Hematopoietic multipotent progenitor cell treated with erythropoietin and hydrocortisone succinate and interleukin-3 and kit ligand, for 6 days (in vitro differentiated cells): ENCODE data around the gene ZNF746.
"Not testable (repeated sequence)": the region's sequence is repeated elsewhere in the genome, so short reads cannot be mapped to it uniquely, and the experiment has no call there.

ENCODE experiments used
- DNase-seq: peaks from one replicate; pipeline ENCODE4 v3.0.0-alpha.2; 2015

Gene ZNF746

DNA sequence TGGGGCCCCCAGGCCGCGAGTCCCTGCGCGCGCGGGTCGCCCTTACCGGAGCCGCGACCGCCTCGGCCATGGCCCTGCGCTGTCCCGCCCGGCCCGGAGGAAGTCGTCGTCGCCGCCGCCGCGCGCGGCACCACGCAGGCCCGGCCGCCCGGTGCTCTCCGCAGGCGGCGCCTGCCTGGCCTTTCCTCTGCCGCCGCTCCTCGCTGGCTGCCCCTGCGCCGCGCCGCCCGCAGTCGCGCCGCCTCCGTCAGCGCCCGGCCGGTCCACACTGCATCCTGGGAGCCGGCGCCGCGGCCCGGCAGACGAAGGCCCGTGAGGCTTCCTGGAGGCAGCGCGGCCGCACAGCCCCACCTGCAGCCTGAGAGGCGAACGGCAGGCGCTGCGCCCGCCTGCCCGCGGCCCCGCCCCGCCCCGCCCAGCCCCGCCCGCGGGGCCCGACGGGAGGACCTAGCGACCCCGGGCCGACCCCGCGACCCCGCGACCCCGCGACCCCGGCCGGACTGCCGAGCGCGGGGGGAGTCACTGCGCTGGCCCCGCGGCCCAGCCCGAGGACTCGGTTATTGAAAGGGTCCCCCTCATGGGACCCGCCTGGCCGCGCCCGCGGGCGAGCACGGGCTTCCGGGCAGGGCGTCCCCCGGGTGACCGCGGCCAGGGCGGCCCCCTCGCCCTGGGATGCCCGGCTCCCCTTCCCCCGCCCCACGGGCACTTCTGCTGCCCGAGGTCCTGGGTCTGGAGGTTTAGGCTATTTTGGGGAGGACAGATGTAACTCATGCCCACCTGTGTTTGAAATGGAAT lies at the start of gene ZNF746:
ZNF746 (minus strand) TSS at position 343 of the 795 bp plus-strand sequence; CDS start at position 70, 273 bp downstream.
- peak; percentile 93 for DNase-seq

- DNase-seq, result no peak
Measured at GRCh38 chr7:149547126-149547525, 49.5 kb upstream of the ZNF746 start.

- no peak for DNase-seq
Measured at GRCh38 chr7:149546331-149546730, 48.7 kb upstream of the ZNF746 start.

DNA sequence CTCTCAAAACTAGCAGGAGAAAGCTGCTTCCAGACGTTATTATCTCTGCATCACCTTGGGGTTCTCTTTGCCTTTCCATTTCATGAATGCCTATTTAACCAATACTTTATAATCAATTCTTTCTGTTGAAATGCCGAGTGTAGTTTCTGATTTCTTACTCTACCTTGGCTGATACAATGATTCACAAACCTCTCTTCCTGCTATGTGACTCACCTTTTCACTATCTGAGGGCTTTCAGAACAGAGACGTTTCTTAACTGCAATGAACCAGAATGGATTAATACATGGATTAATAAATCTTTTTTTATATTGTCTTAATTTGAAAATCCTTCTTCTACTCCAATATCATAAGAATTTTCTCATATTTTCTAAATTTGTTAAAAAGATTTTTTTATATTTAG lies 46.4 kb upstream of the ZNF746 start:
- no peak for DNase-seq

GRCh38 chr7:149532654-149533053 lies 35.0 kb upstream of the ZNF746 start:
- no peak for DNase-seq

GRCh38 chr7:149529136-149529718 lies 31.6 kb upstream of the ZNF746 start:
- DNase-seq, result peak; percentile 15

DNA sequence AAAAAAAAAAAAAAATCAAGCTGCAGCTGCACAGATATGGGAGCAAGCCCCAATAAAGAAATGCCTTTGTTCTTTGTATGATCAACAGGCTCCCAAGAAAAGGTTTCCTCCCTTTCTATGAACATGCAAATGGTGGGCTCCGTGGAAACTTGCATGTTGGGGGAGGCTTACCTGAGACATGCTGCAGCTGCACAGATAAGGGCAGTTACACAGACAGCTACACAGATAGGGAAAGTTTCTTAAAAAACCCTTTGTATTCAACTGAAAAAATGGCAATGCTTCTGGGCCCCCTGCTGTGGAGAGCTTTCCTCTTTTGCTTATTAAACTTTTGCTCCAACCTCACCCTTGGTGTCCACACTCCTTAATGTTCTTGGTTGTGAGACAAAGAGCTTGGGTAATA lies 29.8 kb upstream of the ZNF746 start:
- DNase-seq, result no peak

DNA sequence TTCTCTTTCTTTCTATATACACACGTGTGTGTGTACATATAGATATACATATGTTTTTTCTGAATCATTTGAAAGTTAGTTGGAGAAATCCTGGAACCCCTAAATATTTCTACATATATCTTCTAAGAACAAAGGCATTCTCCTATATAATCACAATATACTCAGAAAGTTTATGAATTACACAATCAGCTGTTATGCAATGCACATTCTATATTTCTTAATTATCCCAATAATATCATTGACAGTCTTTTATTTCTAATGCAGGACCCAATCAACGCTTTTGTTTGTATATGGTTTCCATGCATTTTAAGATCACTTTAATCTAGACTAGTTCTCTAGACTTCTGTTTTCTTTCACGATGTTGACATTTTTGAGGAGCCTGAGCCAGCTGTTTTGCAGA lies 27.7 kb upstream of the ZNF746 start:
- no peak for DNase-seq

DNA sequence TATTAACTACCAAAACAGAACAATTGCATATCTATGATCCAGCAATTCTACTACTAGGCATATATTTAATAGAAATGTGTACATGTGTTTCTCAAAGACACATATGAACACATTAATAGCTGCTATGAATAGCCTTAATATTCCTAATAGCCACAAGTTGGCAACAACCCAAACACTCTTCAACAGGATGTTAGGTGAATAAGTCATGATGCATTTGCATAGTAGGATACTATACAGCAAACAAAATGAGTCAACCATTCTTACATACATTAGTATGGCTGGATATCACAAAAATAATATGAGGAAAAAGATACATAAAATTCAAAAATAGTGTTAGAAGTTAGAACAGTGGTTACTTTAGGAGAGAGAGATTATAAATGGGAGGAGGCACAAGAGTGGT lies 26.8 kb upstream of the ZNF746 start:
- DNase-seq, result no peak

DNA sequence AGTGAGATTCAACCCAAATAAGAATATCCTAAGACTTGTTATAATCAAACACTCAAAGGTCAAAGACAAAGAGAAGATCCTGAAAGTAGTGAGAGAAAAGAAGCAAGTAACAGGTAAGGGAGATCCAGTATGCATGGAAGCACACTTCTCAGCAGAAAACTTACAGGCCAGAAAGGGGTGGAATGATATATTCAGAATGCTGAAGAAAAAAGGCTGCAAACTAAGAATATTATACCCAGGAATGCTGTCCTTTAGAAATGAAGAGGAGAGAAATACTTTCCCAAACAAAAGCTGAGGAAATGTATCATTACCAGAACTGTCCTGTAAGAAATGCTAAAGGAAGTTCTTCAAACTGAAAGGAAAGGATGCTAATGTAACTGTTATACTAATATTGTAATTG lies 12.6 kb upstream of the ZNF746 start:
- no peak for DNase-seq

- no peak for DNase-seq
Measured at GRCh38 chr7:149509774-149510173, 12.2 kb upstream of the ZNF746 start.

DNA sequence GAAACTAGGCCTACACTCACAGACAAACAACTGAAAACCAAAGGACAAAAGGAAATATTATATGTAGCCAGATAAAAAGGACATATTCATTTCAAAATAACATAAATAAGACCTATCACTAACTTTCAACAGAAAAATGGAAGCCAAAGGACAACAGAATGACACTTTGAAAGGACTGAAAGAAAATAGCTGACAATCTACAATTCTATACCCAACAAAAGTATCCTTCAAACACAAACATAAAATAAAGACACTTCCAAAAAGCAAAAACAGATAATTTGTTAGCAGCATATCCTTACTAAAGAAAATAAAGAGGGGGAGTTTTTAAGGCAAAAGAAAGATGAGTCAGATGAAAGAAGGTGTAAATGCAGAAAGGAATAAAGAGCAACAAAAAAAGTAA lies 7.9 kb upstream of the ZNF746 start:
- no peak for DNase-seq

GRCh38 chr7:149501651-149502050 lies 4.0 kb upstream of the ZNF746 start:
- DNase-seq, result no peak

- DNase-seq, result no peak
Measured at GRCh38 chr7:149500910-149501309, 3.3 kb upstream of the ZNF746 start.

DNA sequence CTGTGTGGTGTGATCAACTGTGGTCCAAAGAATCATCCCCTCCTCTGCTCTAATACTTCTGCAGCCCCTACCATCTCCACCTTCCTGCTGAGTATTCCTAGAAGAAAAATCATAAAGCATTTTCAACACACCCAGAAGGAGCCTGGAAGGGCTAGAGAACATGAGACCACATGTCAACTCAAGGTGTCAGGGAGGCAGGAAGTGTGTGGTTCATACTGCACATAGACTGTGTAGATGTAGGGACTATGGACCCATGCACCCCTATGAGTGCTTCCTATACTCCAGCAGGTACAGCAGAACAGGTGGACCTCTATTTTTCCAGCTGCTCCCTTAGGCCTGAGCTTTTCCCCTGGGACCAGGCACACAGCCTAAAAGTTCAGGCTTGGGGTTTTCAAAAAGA lies 2.6 kb upstream of the ZNF746 start:
- no peak for DNase-seq

- peak; percentile 67 for DNase-seq
Measured at GRCh38 chr7:149498811-149499210, 1.2 kb upstream of the ZNF746 start.

- DNase-seq, result peak; percentile 55
Measured at GRCh38 chr7:149496642-149497391, 792 bp downstream of the ZNF746 start.

DNA sequence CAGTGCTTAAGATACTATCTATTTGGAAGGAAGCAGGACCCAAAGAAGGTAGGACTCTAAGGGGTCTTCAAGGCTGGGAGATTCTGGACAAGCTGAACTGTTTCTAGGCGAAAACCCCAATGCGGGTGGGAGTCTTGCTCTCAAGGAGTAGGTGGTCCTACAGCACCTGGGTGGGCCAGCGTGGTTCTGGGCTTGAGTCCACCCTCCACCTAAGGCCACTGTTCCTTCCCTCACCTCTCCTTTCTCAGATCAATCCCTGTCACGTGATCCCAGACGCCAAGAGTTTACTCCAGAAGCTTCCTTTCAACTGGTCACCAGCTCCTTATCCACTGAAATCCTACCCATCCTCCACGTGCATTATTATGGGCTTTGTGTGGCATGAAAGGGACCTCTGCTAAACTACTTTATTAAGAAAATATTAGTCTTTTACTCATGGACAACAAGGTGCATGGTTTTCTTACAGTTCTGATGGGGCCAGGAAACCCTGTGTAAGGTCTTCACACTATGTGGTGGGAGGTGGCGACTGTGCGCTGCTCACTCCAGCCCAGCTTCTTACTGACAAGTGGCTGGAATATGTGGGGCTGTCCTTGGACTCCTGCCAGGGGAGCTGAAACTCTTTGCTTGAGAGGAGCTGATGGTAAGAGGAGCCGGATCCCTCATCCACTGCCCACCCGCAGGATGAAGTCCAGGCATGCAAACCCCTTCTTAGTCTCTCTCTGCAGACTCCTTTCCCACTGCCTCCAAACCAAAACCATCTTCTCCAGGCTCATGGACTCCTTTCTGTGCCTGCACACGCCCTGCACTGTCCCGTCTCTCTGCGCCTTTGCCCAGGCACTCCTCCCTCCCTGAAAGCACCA lies 1.6 kb downstream of the ZNF746 start:
- peak; percentile 77 for DNase-seq

DNA sequence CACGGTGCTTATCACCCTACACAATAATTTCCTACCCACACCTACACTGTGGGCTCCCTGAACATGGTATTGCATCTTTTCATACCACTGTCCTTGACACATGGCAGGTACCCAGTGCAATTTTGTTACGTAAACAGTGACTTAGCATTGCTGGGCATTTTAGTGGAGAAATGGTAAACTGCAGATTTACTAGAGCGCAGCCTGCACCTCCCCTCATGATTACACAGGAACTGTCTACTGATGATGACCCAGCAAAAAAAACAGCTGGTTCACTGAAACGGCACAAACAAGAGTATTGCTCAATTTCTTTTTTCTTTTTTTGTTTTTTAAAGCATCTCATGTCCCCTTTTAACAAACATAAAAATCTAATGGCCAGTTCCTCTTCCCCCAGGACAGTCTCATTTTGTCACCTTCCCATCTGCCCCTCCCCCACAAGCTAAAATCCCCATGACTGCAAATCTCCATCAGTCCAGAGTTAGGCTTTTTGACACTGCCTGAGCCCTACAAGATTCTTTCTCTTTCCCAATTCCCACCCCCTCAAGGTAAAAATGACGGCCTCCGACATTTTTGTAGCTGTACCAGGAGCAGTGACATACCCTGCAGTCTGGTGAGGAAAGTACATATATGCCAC lies 2.8 kb downstream of the ZNF746 start:
- peak; percentile 86 for DNase-seq

- DNase-seq, result not testable (repeated sequence)
Measured at GRCh38 chr7:149493975-149494374, 3.6 kb downstream of the ZNF746 start.

GRCh38 chr7:149493366-149493765 lies 4.2 kb downstream of the ZNF746 start:
- no peak for DNase-seq

- no peak for DNase-seq
Measured at GRCh38 chr7:149490083-149490760, 7.4 kb downstream of the ZNF746 start.
